NCI-H1436 treated with DMSO at 0.1 percent for 48 hours (cell line): ENCODE results near the gene SCEL.
"Not testable (repeated sequence)": the region's sequence is repeated elsewhere in the genome, so short reads cannot be mapped to it uniquely, and the experiment has no call there.

ENCODE experiments used
- DNase-seq: peaks from one replicate; lab custom pipeline; 2025; lab: John Stamatoyannopoulos, UW

The SCEL gene

GRCh38 chr13:77535448-77535847 is at the start of gene SCEL:
SCEL (plus strand) TSS chr13:77535706; CDS start chr13:77555876, 20,170 bp downstream.
- no peak for DNase-seq

- DNase-seq, result no peak
These were observed 45.8 kb upstream of the SCEL start for GRCh38 chr13:77489566-77490337.

- DNase-seq, result no peak
These were observed 42.5 kb upstream of the SCEL start for GRCh38 chr13:77492982-77493381.

- no peak for DNase-seq
These were observed 41.3 kb upstream of the SCEL start for GRCh38 chr13:77494226-77494625.

GRCh38 chr13:77497350-77497749 is 38.2 kb upstream of the SCEL start:
- DNase-seq, result no peak

- no peak for DNase-seq
These were observed 37.7 kb upstream of the SCEL start for GRCh38 chr13:77497835-77498234.

- DNase-seq, result no peak
These were observed 33.3 kb upstream of the SCEL start for GRCh38 chr13:77502104-77502720.

GRCh38 chr13:77503398-77503797 is 32.1 kb upstream of the SCEL start:
- no peak for DNase-seq

GRCh38 chr13:77506874-77507273 is 28.6 kb upstream of the SCEL start:
- DNase-seq, result no peak

- DNase-seq, result no peak
These were observed 27.4 kb upstream of the SCEL start for GRCh38 chr13:77507931-77508776.

GRCh38 chr13:77508959-77509620 is 26.4 kb upstream of the SCEL start:
- no peak for DNase-seq

GRCh38 chr13:77510156-77510555 is 25.4 kb upstream of the SCEL start:
- no peak for DNase-seq

GRCh38 chr13:77511552-77511951 is 24.0 kb upstream of the SCEL start:
- no peak for DNase-seq

- DNase-seq, result no peak
These were observed 21.7 kb upstream of the SCEL start for GRCh38 chr13:77513719-77514335.

- DNase-seq, result no peak
These were observed 21.2 kb upstream of the SCEL start for GRCh38 chr13:77514336-77514726.

GRCh38 chr13:77515785-77516184 is 19.7 kb upstream of the SCEL start:
- DNase-seq, result no peak

GRCh38 chr13:77516342-77516789 is 19.1 kb upstream of the SCEL start:
- DNase-seq, result no peak

GRCh38 chr13:77518266-77518665 is 17.2 kb upstream of the SCEL start:
- DNase-seq, result no peak

GRCh38 chr13:77519396-77519795 is 16.1 kb upstream of the SCEL start:
- DNase-seq, result not testable (repeated sequence)

- no peak for DNase-seq
These were observed 15.7 kb upstream of the SCEL start for GRCh38 chr13:77519808-77520207.

- DNase-seq, result no peak
These were observed 14.3 kb upstream of the SCEL start for GRCh38 chr13:77521194-77521593.
